HG03095 (cell line): Measurements from ENCODE around the gene EFNA5.

Experiments used
- ATAC-seq: cut with Tn5 transposase; IDR thresholded peaks from one replicate; pipeline ENCODE4 v1.9.1; 2021; ENCODE audit warnings: moderate library complexity; ENCODE audit not compliant: unreplicated experiment

EFNA5 gene

DNA sequence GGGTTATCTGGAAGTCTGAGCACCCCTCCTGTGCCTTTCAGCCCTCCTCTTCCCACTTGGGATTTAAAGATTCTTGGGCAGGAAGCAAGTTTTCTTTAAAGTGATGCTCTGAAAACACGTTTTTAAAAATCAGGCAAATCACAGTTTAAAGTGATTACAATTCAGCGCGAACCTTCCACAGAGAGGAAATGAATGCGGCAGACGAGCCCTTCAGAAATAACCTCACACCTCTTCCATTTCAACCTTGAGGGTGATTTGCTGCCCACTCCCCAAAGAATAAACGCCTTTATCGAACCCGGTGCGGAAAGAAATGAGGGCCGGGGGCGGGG, 2.3 kb upstream of the EFNA5 start:
- no peak for ATAC-seq

DNA sequence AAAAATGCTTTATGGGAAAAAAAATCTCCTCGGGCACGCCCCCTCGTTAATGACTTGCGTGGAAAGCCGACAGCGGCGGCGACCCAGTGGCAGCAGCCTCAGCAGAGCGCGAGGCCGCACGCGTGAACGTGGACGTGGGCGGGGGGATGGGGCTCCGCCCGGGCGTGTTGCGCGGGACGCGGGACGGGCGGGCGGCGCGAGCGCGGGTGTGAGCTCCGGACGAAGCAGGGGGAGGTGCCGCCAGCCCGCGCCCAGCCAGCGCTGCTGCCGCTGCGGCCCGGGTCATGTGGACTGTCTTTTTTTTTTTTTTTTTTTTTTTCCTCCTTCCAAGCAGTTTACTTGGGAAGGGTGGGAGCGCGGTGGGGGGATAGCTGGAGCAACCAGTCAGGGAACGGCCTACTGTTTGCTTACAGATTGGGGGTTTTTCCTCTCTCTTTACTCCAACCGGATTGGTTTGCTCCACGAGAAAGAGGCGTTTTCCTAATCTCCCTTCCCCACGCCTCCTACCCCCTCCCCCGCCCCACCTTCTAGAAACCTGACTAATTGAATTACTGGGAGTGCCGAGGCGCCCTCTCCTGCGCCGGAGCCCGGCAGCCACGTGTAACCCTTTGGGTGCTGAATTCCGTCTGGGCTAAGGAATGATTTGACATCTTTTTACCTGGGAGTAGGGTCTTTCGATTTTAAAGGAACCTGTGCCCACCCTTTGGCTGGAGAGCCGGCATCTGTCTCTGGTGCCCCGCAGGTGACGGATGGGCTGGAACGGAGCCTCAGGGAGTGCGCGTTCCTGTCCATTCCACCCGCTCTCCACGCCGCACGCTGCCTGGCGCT, 1.7 kb upstream of the EFNA5 start:
- ATAC-seq = no peak

DNA sequence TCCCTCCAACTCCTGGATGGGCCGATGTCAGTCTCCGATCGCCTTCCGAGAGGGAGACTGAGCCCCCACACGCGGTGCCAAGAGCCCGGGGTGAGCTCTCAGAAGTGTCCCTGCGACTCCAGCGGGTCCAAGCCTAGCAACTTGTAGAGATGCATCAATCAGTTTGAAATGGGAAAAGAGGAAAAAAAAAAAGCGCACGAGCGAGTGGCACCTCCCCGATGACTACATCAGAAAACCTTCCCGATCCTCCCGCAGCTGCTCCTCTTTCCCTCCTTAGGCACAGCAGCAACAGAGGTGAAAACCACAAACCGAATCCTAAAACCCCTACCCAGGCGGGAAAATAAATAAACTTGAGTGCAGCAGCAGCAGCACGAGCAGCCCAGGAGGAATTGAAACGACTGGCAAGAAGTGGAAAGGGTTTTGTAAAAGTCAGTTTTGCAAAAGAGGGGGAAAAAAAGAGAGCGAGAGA, 1.0 kb upstream of the EFNA5 start:
- ATAC-seq = no peak

DNA sequence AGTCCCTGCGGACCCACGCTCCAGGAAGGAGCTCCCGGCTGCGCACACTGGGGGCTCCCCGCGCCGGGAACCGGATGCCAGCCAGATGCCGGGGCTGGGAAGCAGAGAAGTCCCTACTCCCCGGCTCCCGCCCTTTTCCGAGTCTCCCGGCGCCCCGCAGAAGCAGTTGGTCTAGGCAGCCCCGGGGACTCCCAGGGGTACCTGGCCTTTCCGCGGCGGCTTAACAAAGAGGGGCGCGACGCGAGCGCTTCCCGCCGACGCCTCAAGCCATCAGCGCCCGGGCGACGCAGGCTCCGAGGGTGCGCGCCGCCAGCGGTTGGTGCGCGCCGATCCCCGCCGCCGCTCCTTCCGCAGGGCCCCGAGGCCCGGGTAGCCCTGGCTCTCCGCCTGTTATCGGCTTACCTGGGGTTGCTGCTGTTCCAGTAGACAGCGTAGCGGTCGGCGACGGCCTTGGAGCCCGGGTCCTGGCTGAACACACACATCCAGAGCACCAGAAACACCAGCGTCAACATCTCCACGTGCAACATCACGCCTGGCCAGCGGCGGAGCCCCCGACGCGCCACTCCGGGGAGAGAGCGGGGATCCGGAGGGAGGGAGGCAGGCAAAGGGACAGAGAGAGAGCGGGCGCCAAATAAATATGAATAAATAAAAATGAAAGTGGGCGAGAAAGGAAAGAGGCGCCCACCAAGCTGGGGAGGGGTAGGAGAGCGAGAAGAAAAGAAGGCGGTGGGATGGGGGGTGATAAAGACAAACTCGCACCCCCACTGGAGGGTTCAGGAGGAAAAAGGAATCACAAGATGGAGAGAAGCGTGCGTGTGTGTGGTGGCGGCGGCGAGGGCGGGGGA, 428 bp downstream of the EFNA5 start:
- no peak for ATAC-seq

DNA sequence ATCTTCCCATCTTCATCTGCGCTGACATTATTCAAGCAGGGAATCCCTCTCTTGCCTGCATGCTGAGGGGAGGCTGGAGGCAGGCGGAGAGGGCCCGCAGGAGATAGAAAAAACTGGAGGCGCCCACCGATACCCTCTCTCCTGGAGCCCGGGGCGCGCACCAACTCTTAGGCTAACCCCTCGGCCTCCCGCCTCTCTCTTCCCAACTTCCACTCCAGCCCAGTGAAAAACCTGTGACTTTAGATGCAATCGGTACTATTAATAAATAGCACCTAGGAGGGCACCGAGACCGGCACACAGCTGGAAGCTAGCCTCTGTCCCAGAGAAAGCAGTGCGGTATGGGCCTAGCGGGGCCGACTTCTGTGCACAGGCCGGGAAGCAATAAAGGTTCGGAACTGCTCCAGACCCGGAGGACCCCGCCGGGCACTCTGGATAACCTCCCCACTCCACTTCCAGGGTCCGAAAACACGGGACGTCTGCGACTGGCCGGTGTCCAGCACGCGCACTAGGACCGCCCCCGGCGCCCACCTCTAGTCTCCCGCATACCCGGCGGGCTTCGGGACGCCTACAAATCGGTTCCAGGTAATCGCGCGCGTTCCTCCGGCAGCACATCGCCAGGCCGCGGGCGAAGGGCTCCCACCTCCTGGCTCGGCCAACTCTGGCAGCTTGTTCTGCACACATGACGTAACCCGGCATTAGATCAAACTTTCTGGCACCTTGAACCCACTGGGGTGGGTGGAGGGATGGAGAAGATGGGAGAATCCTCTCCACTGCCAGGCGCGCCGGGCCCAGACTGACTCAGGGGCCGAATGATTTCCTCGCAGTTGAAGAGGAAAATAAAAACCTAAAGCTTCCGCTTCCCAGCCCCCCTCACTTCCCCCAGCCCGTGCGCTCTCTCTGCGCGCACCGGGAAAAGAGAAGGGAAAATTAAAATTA, 1.4 kb downstream of the EFNA5 start:
- no peak for ATAC-seq

DNA sequence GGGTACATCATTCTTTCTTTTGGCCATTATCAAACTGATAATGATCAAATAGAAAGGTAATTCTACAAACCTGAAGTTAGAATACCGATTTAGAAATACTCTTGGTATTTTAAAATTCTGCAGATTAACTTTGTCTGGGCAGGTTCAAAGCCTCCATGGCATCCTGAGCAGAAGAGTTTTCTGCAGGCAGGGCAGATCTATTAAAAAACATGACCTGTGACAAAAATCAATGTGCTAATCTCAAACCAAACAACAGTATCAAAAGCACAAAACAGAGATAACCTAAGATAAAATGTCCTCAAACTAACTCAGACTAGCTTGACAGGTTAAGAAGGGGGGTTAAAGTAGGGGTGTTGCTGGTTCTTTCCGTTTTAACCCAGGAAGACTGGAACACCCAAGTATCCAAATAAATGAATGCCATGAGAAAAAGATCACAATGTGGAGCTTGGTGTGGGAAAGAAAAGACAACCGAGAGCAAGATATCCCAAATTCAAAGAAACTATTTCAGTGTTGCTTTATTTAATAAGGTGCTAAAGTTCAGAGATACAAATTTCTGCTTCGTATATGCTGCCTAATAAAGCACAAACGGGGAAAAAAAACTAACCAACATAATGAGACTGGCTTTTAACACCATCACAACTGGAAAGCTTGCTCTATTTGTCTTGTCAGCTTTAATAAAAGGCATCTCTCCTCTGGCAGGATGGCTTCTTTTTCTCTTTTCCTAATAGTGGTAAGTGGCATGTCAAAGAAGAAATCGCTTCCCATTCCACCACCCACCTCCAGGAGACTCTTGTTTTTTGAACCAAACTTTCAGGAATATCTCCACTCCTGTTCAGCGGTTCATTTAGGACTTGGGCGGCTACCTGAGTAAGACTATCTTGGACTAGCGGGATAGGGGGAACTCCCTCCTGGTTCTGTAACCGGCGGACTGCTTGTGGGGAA, 2.3 kb downstream of the EFNA5 start:
- no peak for ATAC-seq

DNA sequence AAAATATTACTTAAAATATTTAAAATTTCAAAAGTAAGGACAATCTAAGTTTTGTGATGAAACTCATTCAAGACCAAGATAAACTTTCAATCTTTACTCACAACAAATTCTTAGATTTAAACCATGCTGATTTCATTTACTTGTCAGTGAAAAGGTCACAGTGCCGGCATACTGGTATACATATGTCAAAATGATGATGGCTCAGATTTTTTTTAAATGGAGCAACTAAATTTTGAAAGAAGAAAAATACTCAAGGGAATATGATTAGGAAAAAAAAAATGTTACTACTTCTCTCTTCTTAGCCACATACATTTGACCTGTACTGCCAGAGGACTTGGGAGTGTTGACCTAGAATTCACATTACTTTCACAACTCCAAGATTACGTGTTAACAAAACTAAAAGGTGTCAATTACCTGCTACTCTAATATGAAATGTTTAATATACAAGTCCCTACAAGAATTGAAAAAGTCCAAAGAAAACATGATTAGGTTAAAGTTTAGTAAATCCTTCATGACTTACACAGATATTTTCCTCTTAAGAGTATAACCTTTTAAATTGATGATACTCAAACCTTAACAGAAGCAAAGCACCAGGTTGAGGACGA, 4.6 kb downstream of the EFNA5 start:
- no peak for ATAC-seq

DNA sequence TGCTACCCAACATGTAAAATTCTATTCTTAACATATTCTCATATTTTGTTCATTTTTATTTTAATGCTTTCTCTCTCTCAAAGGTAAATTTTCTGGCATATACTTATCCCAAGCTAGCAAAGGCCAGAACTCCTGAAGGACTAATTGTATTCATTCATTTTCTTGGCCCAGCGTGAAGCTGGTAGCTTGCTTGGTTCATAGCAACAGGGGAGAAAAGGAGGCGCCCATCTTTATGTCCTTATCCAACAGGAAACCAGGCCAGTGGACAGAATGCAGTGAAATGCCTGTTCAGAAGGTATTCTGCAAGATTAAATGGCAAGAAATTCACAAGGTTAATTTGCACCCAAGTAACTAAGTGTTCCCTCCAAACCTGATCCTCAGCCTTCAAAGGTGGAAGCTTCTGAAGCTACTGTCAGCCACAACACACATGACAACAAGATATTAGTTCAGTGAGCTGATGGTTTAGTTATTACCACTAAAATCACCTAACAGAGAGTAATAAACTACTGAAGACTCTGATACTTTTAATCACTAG, 5.6 kb downstream of the EFNA5 start:
- ATAC-seq = no peak

DNA sequence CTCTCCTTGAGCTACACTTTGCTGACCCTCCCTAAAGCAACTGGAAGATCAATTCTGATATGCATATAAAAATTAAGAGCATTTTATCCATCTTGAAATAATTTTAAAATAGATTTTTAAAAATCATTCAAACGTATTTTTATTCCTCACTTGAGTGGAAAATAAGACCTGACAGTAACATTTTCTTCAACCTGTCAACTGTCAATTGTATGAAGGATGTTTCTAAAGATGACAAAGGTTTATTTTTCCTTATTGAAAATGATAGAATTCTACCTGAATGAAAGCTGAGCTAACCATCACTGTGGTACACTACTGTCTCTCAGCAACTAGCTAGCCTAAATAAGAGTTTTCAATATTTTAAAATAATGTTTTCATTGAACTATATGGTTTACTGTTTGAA, 7.0 kb downstream of the EFNA5 start:
- ATAC-seq = no peak

DNA sequence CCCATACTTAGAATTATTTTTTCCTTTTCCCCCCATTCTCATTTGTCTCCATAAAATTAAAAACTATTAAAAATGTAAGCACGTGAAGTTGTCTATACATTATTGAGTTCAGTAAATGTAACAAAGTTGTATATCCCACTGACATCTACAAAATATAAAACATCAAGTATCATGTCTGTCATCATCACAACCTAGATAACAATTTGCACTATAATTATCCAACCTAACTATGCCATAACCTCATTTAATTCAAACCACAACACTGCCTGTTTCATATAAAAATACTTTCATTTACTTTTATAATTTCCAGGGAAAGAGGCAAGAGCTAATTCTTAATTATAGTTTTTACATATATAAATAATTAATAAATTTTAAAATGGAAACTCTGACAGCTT, 9.1 kb downstream of the EFNA5 start:
- no peak for ATAC-seq

DNA sequence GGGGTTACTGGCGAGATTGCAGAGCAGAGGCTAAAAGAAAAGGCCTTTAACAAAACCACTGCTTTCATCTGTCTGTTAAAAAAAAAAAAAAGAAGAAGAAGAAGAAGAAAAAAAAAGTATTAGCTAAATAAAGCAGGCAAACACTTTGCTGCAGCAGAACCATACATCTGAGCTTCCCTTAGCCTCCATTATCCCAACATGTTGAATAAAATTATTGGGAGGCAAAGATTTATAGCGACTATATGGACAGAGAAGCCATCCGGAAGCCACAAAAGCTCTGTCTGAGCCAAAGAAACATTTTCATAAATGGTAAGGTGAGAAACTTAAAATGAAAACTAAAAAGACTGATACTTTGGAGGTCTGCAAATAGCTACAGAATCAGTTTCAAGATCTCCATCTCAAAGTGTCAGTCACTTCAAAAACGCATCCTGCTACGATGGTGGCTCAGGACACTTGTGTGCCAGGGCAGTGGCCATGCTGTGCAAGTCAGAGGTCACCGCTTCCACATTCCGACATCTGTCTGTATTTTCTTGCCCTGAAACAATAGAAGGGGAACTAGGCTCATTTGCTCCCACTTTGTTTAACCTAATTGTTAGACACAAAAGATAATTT, 9.6 kb downstream of the EFNA5 start:
- no peak for ATAC-seq

DNA sequence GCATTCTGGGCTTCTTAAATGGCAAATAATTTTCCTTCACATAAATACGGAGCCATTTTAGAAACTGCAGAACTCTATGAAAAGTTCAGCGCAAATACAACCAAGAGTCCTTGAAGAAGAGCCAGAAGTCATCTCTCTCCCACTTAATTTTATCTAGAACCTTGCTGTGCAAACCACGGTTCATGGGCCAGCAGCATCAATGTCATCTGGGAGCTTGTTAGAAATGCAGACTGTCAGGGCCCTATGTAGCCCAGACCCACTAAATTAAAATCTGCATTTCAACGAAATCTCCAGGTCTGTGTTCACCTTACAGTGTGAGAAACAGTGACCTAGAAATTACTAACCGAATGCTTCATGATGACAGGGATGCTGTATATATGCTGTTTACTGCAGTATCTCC, 12.2 kb downstream of the EFNA5 start:
- ATAC-seq = no peak

DNA sequence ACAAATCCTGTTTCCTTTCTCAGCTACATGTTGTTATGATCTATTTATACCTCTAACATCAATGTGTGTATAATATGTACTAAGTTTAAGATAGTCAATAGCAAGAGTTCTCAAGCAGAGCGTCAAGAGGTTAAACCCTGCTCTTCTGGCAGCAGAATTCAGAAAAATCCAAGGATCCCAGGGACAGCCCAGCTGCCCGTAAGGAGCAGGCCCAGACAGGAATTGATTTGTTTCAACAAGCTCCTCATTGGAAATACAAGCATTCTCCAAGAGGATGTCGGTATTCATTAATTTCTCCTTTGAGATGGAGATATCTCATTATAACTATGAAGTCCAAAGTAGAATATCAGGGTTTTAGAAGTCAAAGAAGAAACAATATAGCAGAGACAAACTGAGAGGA, 14.9 kb downstream of the EFNA5 start:
- no peak for ATAC-seq

DNA sequence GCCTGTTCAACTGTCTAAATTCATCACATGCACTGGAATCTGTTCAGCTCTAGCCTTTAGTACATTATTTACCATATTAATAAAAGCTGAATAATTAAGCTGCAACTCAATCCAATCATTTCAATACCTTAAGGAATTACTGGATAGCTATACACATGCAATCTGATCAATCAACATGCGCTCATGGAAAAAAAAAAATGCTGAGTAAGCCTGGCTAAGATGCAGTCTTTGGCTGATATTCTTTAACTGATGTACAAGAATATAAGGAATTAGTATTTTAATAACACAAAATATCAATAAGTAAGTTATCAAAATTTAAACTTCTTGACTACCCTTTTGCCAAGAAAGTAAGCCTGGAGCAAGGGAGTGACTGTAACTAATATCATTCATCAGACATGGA, 15.9 kb downstream of the EFNA5 start:
- no peak for ATAC-seq

DNA sequence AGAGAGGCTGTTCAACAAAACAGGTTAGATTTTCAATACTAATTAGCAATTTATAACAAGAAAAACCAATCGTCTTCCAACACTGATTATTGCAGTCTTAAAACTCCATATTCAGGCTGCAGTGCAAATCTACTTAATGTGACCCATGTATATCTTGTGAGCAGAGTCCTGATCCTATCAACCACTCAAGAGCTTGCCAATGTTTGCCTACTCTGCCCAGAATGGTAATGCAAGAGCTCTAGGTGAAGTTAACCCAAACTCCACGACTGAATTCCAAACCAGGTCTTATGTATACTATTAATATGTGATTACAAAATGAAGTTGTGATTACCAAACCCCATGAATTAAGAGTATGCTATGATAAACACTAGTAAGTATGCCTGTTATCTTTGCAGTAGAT, 17.1 kb downstream of the EFNA5 start:
- ATAC-seq = no peak

DNA sequence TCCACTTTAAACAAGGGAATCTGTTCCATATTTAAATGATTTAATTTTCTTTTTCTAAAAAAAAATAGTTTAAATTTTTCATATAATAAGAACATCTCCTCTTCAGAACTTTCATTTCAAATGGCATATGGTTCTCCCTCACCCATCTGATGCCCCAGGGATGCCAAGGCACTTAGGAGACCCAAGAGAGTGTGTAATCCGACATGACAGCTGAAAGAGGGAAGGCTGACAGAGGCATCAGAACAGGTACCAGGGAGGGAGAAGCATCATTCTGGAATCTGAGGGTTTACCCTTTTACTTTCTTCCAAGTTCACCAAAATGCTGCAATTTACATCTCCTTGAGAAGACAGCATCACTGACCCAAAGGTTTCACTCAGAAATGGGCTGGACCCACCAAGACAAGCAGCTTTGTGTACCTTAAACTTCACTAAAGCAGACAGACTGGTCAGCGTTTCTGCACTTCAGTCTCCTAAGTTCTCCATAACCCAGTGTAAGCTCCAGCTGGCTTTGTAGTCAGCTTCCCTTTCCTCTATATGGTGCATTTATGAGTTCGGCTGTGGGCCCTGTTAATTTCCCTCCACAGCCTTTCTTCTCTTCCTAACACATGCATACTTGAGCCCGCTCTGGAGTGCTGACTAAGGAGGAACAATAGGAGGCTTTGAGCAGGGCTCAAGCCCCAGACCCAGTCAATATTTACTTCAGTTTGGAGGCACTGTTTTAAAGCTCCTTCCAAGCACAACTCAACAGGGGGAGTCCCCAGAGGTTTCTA, 17.7 kb downstream of the EFNA5 start:
- ATAC-seq = no peak

DNA sequence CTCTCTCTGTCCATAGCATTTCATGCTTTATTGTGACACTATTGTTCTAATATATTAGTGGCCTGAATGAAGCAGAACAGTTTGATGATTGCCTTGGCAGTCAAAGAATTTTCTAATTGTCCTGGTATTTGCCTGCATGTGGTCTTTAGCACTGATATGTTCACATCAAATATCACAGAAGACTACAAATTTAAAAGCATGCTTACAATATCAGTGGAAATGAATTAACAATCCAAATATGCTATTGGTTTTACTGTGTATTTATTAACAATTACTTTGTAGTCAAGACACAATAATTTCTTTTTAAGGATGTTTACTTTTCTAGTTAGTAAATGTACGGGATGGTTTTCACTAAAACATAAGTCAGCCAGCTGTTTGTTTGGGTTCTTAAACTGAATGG, 18.3 kb downstream of the EFNA5 start:
- no peak for ATAC-seq

DNA sequence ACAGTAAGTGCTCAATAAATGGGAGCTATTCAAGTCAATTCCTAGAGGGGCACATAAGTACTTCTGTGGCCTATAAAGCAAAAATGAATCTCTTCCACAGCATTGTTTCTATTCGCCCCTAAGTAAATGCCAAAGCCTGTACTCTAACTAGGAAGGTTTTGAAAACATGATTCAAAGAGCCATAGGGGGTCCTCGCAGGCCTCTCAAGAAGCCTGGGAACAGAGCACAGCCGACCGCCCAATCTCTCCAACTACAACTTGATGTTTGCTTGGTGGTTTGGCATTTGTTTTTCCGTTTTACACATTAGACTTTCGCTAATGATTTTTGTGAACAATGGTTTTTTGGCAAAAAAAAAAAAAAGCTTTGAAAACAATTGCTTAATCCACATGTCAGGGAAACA, 19.4 kb downstream of the EFNA5 start:
- ATAC-seq = no peak
